ENCODE results near the gene MAPKAPK2. TPM values are rescaled to one million over a fixed set of nuclear protein-coding genes. Genes with fewer than 3 reads are reported as not detected.

Gene MAPKAPK2
- total RNA-seq, 2 donors from 2014 or later: 181 to 182 TPM

Other genes starting within 250 kb of the MAPKAPK2 start
- 10 to 100 TPM; 48.5 to 72.5 TPM for gene IKBKE, start 214.4 kb upstream of the MAPKAPK2 start, total RNA-seq
- gene RASSF5, start 177.4 kb upstream of the MAPKAPK2 start, total RNA-seq: 100 to 1,000 TPM; 177 to 188 TPM
- gene EIF2D, start 72.4 kb upstream of the MAPKAPK2 start, total RNA-seq: 10 to 100 TPM; 43.6 to 45.4 TPM
- gene DYRK3, start 49.4 kb upstream of the MAPKAPK2 start, total RNA-seq: 1 to 10 TPM; 3.0 to 3.6 TPM
- gene IL19, start 85.9 kb downstream of the MAPKAPK2 start, total RNA-seq: not detected
- under 1 TPM; 0.20 to 0.76 TPM for gene IL10, start 87.6 kb downstream of the MAPKAPK2 start, total RNA-seq
- gene IL20, start 180.7 kb downstream of the MAPKAPK2 start, total RNA-seq: not detected
- not detected for gene IL24, start 212.5 kb downstream of the MAPKAPK2 start, total RNA-seq
- 100 to 1,000 TPM; 206 to 249 TPM for gene FCMR, start 237.0 kb downstream of the MAPKAPK2 start, total RNA-seq